IPS DF 6.9 (cell line): ENCODE results near the gene COG5.

Experiments used
- DNase-seq: peaks from one replicate; pipeline ENCODE4 v3.0.0-alpha.2; 2013; ENCODE audit warnings: low read depth, low spot score
- H3K27ac ChIP-seq: one replicate; pipeline ENCODE4 v1.5.1; 2013; ENCODE audit warnings: low read length, control low read depth
- H3K27me3 ChIP-seq: 2 replicates; pipeline ENCODE4 v1.6.1; 2013; ENCODE audit warnings: mild to moderate bottlenecking, low read length; ENCODE audit not compliant: control insufficient read depth, insufficient read depth
- H3K36me3 ChIP-seq: 2 replicates; pipeline ENCODE4 v1.6.1; 2013; ENCODE audit warnings: low read length; ENCODE audit not compliant: control insufficient read depth, insufficient read depth
- H3K4me1 ChIP-seq: 2 replicates; pipeline ENCODE4 v1.6.1; 2013; ENCODE audit warnings: low read length; ENCODE audit not compliant: control insufficient read depth, insufficient read depth
- H3K4me3 ChIP-seq: 2 replicates; pipeline ENCODE4 v1.5.1; 2013; ENCODE audit warnings: mild to moderate bottlenecking, low read length
- H3K9me3 ChIP-seq: 2 replicates; pipeline ENCODE4 v1.6.1; 2013; ENCODE audit warnings: low read length, inconsistent platforms; ENCODE audit not compliant: control insufficient read depth, insufficient read depth
- WGBS: extraction: QIAGEN DNeasy Blood & Tissue Kit; methylation state at CpG from one replicate; pipeline ENCODE4 v1.1.7; 2013; ENCODE audit warnings: mixed read lengths, missing lambda C conversion rate; ENCODE audit not compliant: insufficient read length, insufficient coverage; 5-methylcytosine and 5-hydroxymethylcytosine counted together

COG5 gene

DNA sequence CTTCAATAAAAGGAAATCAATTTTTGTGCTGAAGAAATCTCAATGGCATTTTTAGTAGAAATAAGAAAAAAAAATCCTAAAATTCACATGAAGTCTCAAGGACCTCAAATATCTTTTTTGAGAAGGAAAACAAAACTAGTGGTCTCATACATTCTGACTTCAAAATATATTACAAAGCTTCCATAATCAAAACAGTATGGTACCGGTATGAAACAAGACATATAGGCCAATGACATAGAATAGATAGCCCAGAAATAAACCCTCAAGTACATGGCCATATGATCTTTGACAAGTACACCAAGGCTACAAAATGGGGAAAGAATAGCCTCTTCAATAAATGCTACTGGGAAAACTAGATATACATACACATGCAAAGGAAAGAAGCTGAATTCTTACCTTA is 225.6 kb downstream of the COG5 start:
- no peaks in the 10 kb centered on the region for H3K36me3 ChIP-seq
- H3K27ac ChIP-seq = no peak overlapping the region
- no peaks in the 10 kb centered on the region for H3K27me3 ChIP-seq
- no peak for DNase-seq
- H3K9me3 ChIP-seq = no peaks in the 10 kb centered on the region
- no CpG with 5 or more reads among the region's 1 CpG for WGBS
- H3K4me1 ChIP-seq = no peaks in the 10 kb centered on the region
- no peak overlapping the region for H3K4me3 ChIP-seq

DNA sequence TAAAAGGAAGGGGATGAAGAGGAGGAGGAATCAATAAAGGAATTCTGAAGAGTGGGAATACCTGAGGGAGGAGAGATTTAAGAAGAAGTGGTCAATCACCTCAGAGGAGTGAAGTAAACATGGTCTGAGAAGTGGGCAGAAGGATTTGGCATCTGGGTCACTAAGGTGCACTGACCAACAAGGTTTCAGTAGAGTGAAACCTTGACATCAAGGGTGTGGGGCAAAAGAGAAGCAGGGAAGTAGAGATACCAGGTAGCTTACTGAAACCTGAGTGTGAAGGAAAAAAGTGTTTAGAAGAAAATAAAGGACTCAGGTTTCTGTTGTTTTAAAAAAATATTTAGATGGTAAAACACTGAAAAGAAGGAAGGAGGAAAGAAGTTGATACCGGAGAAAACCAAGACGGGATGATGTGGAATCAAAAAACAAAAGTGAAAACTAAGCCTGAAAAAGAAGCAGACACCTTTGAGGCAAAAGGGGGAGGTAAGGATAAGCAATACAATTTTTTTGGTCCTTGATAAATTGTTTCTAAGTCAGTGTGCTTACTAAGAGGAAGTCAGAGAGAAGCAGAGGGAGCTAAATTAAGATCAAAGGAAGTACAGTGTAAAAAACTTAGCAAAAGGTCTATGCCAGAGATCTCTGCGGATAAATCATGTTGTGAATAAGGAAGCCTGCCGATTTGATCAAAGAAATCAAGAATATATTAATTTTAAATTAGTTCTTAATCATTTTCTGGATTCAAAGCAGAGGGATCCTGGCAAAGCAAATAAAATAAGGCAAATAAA is 231.0 kb downstream of the COG5 start:
- WGBS = no CpG with 5 or more reads among the region's 4 CpGs
- no peak for DNase-seq
- Histone ChIP-seq H3K4me3 (no peak overlapping the region), H3K9me3 (no peaks in the 10 kb centered on the region), H3K27me3 (no peaks in the 10 kb centered on the region), H3K4me1 (no peaks in the 10 kb centered on the region), H3K27ac (no peak overlapping the region), H3K36me3 (no peaks in the 10 kb centered on the region)

DNA sequence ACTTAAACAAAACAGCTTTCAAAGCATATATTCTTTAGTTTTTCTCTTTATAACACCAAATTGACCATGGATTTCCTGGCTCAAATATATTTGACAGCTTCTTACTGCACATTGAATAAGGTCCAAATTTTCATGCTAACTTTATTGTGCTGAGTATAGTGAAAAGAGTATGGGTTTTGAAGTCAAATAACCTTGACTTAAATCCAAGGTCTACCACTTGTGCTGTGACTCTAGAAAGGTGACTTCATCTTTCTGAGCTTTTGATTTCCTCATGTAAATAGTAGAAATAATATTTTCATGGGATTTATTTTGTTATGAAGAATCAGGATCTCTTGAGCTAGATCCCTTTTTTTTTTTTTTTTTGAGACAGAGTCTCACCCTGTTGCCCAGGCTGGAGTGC is 233.2 kb downstream of the COG5 start:
- Histone ChIP-seq H3K27me3 (no peaks in the 10 kb centered on the region), H3K27ac (no peak overlapping the region), H3K36me3 (no peaks in the 10 kb centered on the region), H3K9me3 (no peaks in the 10 kb centered on the region), H3K4me3 (no peak overlapping the region), H3K4me1 (no peaks in the 10 kb centered on the region)
- no peak for DNase-seq

DNA sequence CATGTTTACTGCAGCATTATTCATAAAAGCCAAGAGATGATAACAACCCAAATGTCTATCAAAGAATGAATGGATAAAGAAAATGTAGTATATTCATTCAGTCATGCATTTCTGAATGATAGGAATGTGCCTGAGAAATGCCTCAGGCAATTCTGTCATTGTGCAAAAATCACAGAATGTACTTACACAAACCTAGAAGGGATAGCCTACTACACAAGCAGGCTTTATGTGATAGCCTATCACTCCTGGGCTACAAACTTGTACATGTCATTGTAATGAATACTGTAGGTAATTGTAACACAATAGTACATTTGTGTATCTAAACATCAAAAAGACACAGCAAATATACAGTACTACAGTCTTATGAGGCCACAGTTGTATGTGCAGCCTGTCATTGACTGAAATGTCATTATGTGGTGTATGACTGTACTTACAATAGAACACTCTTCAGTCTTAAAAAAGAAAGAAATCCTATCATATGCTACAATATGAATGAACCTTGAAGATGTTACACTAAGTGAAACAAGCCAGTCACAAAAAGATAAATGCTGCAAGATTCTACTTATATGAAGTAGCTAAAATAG is 235.6 kb downstream of the COG5 start:
- H3K4me3 ChIP-seq = no peak overlapping the region
- no peaks in the 10 kb centered on the region for H3K4me1 ChIP-seq
- no peak overlapping the region for H3K27ac ChIP-seq
- no peaks in the 10 kb centered on the region for H3K27me3 ChIP-seq
- no peaks in the 10 kb centered on the region for H3K36me3 ChIP-seq
- no peak for DNase-seq
- H3K9me3 ChIP-seq = no peaks in the 10 kb centered on the region

DNA sequence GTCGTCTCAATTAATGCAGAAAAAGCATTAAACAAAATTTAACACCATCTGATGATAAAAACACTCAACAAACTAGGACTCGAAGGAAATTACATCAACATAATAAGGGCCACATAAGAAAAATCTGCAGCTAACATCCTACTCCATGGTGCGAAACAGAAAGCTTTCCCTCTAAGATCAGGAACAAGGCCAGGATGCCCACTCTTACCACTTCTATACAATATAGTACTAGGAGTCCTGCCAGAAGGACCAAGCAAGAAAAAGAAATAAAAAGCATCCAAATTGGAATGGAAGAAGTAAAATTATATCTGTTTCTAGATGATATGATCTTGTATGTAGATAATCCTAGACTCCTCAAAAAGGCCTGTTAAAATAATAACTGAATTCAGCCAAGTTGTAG is 237.7 kb downstream of the COG5 start:
- DNase-seq = no peak
- WGBS = no CpG with 5 or more reads among the region's 3 CpGs
- no peaks in the 10 kb centered on the region for H3K9me3 ChIP-seq
- H3K36me3 ChIP-seq = no peaks in the 10 kb centered on the region
- no peaks in the 10 kb centered on the region for H3K27me3 ChIP-seq
- no peak overlapping the region for H3K27ac ChIP-seq
- H3K4me1 ChIP-seq = no peaks in the 10 kb centered on the region
- H3K4me3 ChIP-seq = no peak overlapping the region

DNA sequence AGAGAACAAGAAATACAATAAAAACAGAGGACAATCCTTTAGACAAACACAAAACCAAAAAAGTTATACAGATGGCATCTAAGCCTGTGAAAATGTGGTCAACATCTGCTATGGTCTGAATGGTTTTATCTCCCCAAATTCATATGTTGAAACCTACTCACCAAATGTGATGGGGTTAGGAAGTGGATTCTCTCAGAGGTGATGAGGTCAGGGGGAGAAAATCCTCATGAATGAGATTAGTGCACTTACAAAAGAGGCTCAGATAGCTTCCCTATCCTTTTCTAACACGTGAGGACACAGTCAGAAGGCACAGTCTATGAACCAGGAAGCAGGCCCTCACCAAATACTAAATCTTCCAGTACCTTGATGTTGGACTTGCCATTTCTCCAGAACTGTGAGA is 241.7 kb downstream of the COG5 start:
- no peaks in the 10 kb centered on the region for H3K36me3 ChIP-seq
- H3K4me1 ChIP-seq = no peaks in the 10 kb centered on the region
- no peak overlapping the region for H3K27ac ChIP-seq
- no CpG with 5 or more reads among the region's 1 CpG for WGBS
- no peak for DNase-seq
- H3K4me3 ChIP-seq = no peak overlapping the region
- H3K27me3 ChIP-seq = no peaks in the 10 kb centered on the region
- H3K9me3 ChIP-seq = no peaks in the 10 kb centered on the region

DNA sequence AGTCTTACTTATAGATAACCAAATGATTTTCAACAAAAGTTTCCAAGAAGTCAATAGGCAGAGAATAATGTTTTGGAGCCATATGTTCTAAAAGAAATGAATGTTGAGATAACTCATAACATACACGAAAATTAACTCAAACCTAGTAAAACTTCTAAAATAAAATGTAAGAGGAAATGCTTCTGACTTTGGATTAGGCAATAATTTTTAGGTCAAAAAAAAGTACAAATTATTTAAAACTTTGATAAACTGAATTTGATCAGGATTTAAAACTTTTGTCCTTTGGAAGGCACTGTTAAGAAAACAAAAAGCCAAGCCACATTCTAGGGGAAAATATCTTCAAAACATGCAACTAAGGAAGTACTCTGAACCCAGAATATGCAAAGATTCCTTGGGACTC is 242.1 kb downstream of the COG5 start:
- no peak for DNase-seq
- Histone ChIP-seq H3K9me3 (no peaks in the 10 kb centered on the region), H3K27ac (no peak overlapping the region), H3K4me3 (no peak overlapping the region), H3K36me3 (no peaks in the 10 kb centered on the region), H3K27me3 (no peaks in the 10 kb centered on the region), H3K4me1 (no peaks in the 10 kb centered on the region)
- WGBS = no CpG with 5 or more reads among the region's 1 CpG

DNA sequence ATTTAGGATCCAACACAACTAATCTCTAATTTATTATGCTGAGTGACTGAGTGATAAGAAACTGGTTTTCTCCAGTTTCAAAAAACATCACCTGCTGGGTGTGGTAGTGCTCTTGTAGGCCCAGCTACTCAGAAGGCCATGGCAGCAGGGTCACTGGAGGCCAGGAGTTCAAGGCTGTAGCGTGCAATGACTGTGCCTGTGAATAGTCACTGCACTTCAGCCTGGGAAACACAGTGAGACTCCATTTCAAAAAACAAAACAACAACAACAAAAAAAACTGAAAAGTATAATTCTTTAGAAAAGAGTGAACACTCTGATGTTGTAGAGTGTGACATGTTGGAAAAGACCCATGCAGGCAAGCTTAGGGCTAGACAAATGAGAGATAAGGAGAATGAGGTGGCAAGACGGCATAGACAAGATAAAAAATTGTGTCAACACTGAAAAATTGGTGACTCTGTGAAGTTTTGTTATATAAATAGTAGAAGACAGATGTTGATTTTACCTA is 243.9 kb downstream of the COG5 start:
- Histone ChIP-seq H3K9me3 (no peaks in the 10 kb centered on the region), H3K27me3 (no peaks in the 10 kb centered on the region), H3K4me3 (no peak overlapping the region), H3K4me1 (no peaks in the 10 kb centered on the region), H3K27ac (no peak overlapping the region), H3K36me3 (no peaks in the 10 kb centered on the region)
- WGBS = no CpG with 5 or more reads among the region's 2 CpGs
- DNase-seq = no peak

DNA sequence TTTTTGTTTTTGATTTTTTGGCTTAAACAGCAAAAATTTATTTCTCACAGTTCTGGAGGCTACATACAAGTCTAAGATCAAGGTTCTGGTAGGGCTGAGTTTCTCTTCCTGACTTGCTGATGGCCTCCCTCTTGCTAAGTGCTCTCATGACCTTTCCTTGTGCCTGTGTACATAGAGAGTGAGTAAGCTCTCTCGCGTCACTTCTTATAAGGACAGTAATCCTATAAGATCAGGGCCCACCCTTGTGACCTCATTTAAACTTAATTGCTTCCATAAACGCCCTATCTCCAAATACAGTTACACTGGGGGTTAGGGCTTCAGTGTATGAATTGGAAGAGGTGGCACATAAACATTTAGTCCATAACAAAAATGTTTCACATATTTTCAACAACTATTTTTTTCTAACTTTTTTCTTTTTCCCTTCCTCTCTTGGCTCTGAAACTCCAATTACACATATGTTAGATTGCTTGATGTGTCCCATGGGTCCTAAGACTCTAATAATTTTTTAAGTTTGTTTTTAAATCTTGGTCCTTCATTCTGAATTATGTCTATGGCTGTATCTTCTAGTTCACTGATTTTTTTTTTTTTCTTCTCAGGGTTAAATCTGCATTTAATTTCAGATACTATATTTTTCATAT is 245.1 kb downstream of the COG5 start:
- Histone ChIP-seq H3K4me3 (no peak overlapping the region), H3K27ac (no peak overlapping the region), H3K4me1 (no peaks in the 10 kb centered on the region), H3K36me3 (no peaks in the 10 kb centered on the region), H3K27me3 (no peaks in the 10 kb centered on the region), H3K9me3 (no peaks in the 10 kb centered on the region)
- no CpG with 5 or more reads among the region's 3 CpGs for WGBS
- DNase-seq = no peak

DNA sequence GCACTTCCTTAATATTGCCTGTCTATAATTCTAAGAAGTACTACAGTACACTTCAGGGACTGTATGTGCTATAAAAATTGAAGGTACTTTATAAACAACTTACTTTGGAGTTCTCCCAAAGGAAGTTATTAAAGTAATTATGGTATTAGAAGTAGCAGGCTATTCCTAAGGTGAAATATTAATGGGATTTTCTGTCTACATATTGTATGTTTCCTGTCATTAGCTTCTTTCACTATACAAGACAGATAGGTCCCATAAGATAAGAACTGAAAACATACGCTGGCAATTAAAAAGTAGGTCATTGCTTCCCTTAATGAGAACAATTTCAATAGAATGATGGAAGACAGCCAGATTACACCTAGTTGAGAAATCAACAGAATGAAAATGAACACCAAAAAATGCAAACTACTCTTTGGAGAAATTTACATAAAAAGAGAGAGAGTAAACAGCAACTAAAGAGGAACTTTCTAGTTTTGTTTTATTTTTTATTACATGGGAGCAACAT is 248.0 kb downstream of the COG5 start:
- H3K4me3 ChIP-seq = no peak overlapping the region
- no peaks in the 10 kb centered on the region for H3K9me3 ChIP-seq
- no CpG with 5 or more reads among the region's 1 CpG for WGBS
- H3K27ac ChIP-seq = no peak overlapping the region
- H3K36me3 ChIP-seq = no peaks in the 10 kb centered on the region
- H3K27me3 ChIP-seq = no peaks in the 10 kb centered on the region
- DNase-seq = no peak
- no peaks in the 10 kb centered on the region for H3K4me1 ChIP-seq
